ENCODE results near the gene TMEM198.

The TMEM198 gene

GRCh38 chr2:219538956-219539788 is 4.7 kb upstream of the TMEM198 start:
- no peak for ATAC-seq

GRCh38 chr2:219539926-219540678 is 3.7 kb upstream of the TMEM198 start:
- ATAC-seq, result no peak
- TF ChIP-seq RARB (CRISPR knock-in tag; IDR thresholded peaks at IDR 0.05) (no peak), GLIS3 (CRISPR knock-in tag; IDR thresholded peaks at IDR 0.05) (no peak), ZNF70 (CRISPR knock-in tag; IDR thresholded peaks at IDR 0.05) (no peak), ZNF8 (CRISPR knock-in tag; IDR thresholded peaks at IDR 0.05) (no peak), TCF4 (CRISPR knock-in tag; IDR thresholded peaks at IDR 0.05; ENCODE audit: borderline replicate concordance) (no peak), POU6F1 (CRISPR knock-in tag; IDR thresholded peaks at IDR 0.05; ENCODE audit: borderline replicate concordance, low read depth) (no peak), OSR1 (CRISPR knock-in tag; IDR thresholded peaks at IDR 0.05) (no peak), TOX (CRISPR knock-in tag; IDR thresholded peaks at IDR 0.05; ENCODE audit: borderline replicate concordance) (no peak), CSDC2 (CRISPR knock-in tag; IDR thresholded peaks at IDR 0.05) (no peak), ZFP3 (CRISPR knock-in tag; IDR thresholded peaks at IDR 0.05) (no peak), ARNTL (CRISPR knock-in tag; IDR thresholded peaks at IDR 0.05; ENCODE audit: borderline replicate concordance, low read depth) (no peak), CREB5 (CRISPR knock-in tag; IDR thresholded peaks at IDR 0.05; ENCODE audit: low read depth) (no peak)

More at GRCh38 chr2:219538956-219539788, 4.7 kb upstream of the TMEM198 start:
- TF ChIP-seq ARNTL (CRISPR knock-in tag; IDR thresholded peaks at IDR 0.05; ENCODE audit: borderline replicate concordance, low read depth), result no peak
- TF ChIP-seq GLIS3 (CRISPR knock-in tag; IDR thresholded peaks at IDR 0.05), result no peak
- no peak for TF ChIP-seq SNAI2 (CRISPR knock-in tag; IDR thresholded peaks at IDR 0.05)
- TF ChIP-seq ZNF70 (CRISPR knock-in tag; IDR thresholded peaks at IDR 0.05), result no peak
- no peak for TF ChIP-seq TOX (CRISPR knock-in tag; IDR thresholded peaks at IDR 0.05; ENCODE audit: borderline replicate concordance)
- no peak for TF ChIP-seq ZC3H10 (CRISPR knock-in tag; IDR thresholded peaks at IDR 0.05)
- no peak for TF ChIP-seq ZNF8 (CRISPR knock-in tag; IDR thresholded peaks at IDR 0.05)
- TF ChIP-seq ZFP3 (CRISPR knock-in tag; IDR thresholded peaks at IDR 0.05), result no peak
- TF ChIP-seq ESRRG (CRISPR knock-in tag; IDR thresholded peaks at IDR 0.05), result no peak
- TF ChIP-seq CSDC2 (CRISPR knock-in tag; IDR thresholded peaks at IDR 0.05), result no peak
- no peak for TF ChIP-seq ZFP30 (CRISPR knock-in tag; IDR thresholded peaks at IDR 0.05)
- no peak for TF ChIP-seq BACH2 (CRISPR knock-in tag; IDR thresholded peaks at IDR 0.05; ENCODE audit: borderline replicate concordance)
- TF ChIP-seq POU6F1 (CRISPR knock-in tag; IDR thresholded peaks at IDR 0.05; ENCODE audit: borderline replicate concordance, low read depth), result no peak
- TF ChIP-seq PATZ1 (CRISPR knock-in tag; IDR thresholded peaks at IDR 0.05; ENCODE audit: borderline replicate concordance), result no peak
- TF ChIP-seq PPARA (CRISPR knock-in tag; IDR thresholded peaks at IDR 0.05; ENCODE audit: borderline replicate concordance), result no peak
- TF ChIP-seq TSHZ2 (CRISPR knock-in tag; IDR thresholded peaks at IDR 0.05), result no peak
